ENCODE results near the gene NINJ1. TPM values are rescaled to one million over a fixed set of nuclear protein-coding genes. Genes with fewer than 3 reads are reported as not detected.
A peak's percentile ranks its signal among the peaks of the same experiment; 100 is the strongest.

NINJ1 gene
- total RNA-seq, 6 experiments from 2014 or later, result 35.6 to 103 (median 65.1) TPM

GRCh38 chr9:93173365-93174051 is 39.5 kb upstream of the NINJ1 start:
- no peaks in the 10 kb centered on the region for H3K9me3 ChIP-seq
- H3K36me3 ChIP-seq, result no peaks in the 10 kb centered on the region
- ATAC-seq (peak; percentile 45 to 66 (median 62)), DNase-seq (no peak)
- H3K4me3 ChIP-seq, result no peak overlapping the region
- H3K27ac ChIP-seq, result no peak overlapping the region
- intact Hi-C loops (cut with DNase I), result no loop called here
- peaks cover 0 to 5% (median 0%) of the 10 kb centered on the region in 4 donors for H3K4me1 ChIP-seq
- H3K27me3 ChIP-seq, result no peaks in the 10 kb centered on the region
- TF ChIP-seq POLR2A (IDR thresholded peaks at IDR 0.05) (no peak), CTCF (IDR thresholded peaks at IDR 0.05) (no peak)
- WGBS (ENCODE audit: insufficient coverage, low coverage, low lambda C conversion rate, missing lambda C conversion rate), result 67% methylated on average over 10 of the region's 12 CpGs

- WGBS (ENCODE audit: insufficient coverage, low coverage, low lambda C conversion rate, missing lambda C conversion rate), result 76% methylated on average over 16 of the region's 20 CpGs
- ATAC-seq (no peak), DNase-seq (no peak)
- no peaks in the 10 kb centered on the region for H3K9me3 ChIP-seq
- H3K27me3 ChIP-seq, result no peaks in the 10 kb centered on the region
- no peak for TF ChIP-seq POLR2A (IDR thresholded peaks at IDR 0.05)
- TF ChIP-seq CTCF (IDR thresholded peaks at IDR 0.05), result no peak
- intact Hi-C loops (cut with DNase I), result no loop called here
- H3K36me3 ChIP-seq, result no peaks in the 10 kb centered on the region
- peaks cover 0 to 12% (median 0%) of the 10 kb centered on the region in 4 donors for H3K4me1 ChIP-seq
- H3K4me3 ChIP-seq, result no peak overlapping the region
- H3K27ac ChIP-seq, result no peak overlapping the region
Observed at GRCh38 chr9:93172666-93173364, 38.8 kb upstream of the NINJ1 start.

- intact Hi-C loops (cut with DNase I), result no loop called here
- 78% methylated on average over 5 of the region's 8 CpGs for WGBS (ENCODE audit: insufficient coverage, low coverage, low lambda C conversion rate, missing lambda C conversion rate)
- Histone ChIP-seq H3K27me3 (no peaks in the 10 kb centered on the region), H3K27ac (no peak overlapping the region), H3K9me3 (no peaks in the 10 kb centered on the region), H3K4me1 (peaks cover 0 to 21% (median 0%) of the 10 kb centered on the region in 4 donors), H3K36me3 (no peaks in the 10 kb centered on the region), H3K4me3 (no peak overlapping the region)
- ATAC-seq (no peak), DNase-seq (no peak)
- TF ChIP-seq CTCF (IDR thresholded peaks at IDR 0.05), result no peak
- no peak for TF ChIP-seq POLR2A (IDR thresholded peaks at IDR 0.05)
Observed at GRCh38 chr9:93171261-93171990, 37.4 kb upstream of the NINJ1 start.

GRCh38 chr9:93170571-93170970 is 36.5 kb upstream of the NINJ1 start:
- TF ChIP-seq POLR2A (IDR thresholded peaks at IDR 0.05), result no peak
- TF ChIP-seq CTCF (IDR thresholded peaks at IDR 0.05), result no peak
- Histone ChIP-seq H3K27ac (no peak overlapping the region), H3K36me3 (no peaks in the 10 kb centered on the region), H3K4me1 (peaks cover 0 to 21% (median 0%) of the 10 kb centered on the region in 4 donors), H3K4me3 (no peak overlapping the region), H3K9me3 (no peaks in the 10 kb centered on the region), H3K27me3 (no peaks in the 10 kb centered on the region)
- 83% methylated on average over 3 of the region's 8 CpGs for WGBS (ENCODE audit: insufficient coverage, low coverage, low lambda C conversion rate, missing lambda C conversion rate)
- no peak for ATAC-seq
- intact Hi-C loops (cut with DNase I), result no loop called here
- no peak for DNase-seq
